ENCODE data around the gene OBP2A. TPM values are rescaled to one million over a fixed set of nuclear protein-coding genes. Genes with fewer than 3 reads are reported as not detected.

OBP2A gene
- total and polyA plus RNA-seq, 12 donors, result not detected

GRCh38 chr9:135508211-135508820, 37.6 kb upstream of the OBP2A start:
- Histone ChIP-seq H3K4me1 (replicated peaks in 1 of 2) (no peaks in the 10 kb centered on the region), H3K36me3 (replicated peaks in 1 of 2) (peaks cover 0 to 11% of the 10 kb centered on the region in 2 donors), H3K27me3 (no peaks in the 10 kb centered on the region), H3K4me3 (no peak overlapping the region), H3K9me3 (replicated peaks in 1 of 3) (no peaks in the 10 kb centered on the region), H3K27ac (no peak overlapping the region)
- intact Hi-C loops (cut with DNase I), result loop anchor here in 1 of 2 donors (5.0 kb wide), 1 partner anchor 36 kb away; no protein-coding TSS in a partner anchor
- WGBS, 4 donors, result 90 to 96% (median 93%) methylated on average over 9 of the region's 9 CpGs
- no peak for TF ChIP-seq POLR2A (IDR thresholded peaks at IDR 0.05)
- no peak for TF ChIP-seq CTCF (IDR thresholded peaks at IDR 0.05)
- peak in 4 of 7 donors; percentile 3 to 33 (median 9) for DNase-seq

GRCh38 chr9:135509458-135509857, 36.5 kb upstream of the OBP2A start:
- H3K4me3 ChIP-seq, result no peak overlapping the region
- intact Hi-C loops (cut with DNase I), result loop anchor here in 1 of 2 donors (5.0 kb wide), 1 partner anchor 37 kb away; no protein-coding TSS in a partner anchor
- WGBS, 4 donors, result 77 to 83% (median 79%) methylated on average over 2 of the region's 2 CpGs

GRCh38 chr9:135512241-135512603, 33.7 kb upstream of the OBP2A start:
- no peak overlapping the region for H3K4me3 ChIP-seq

More at GRCh38 chr9:135509458-135509857, 36.5 kb upstream of the OBP2A start:
- Histone ChIP-seq H3K4me1 (replicated peaks in 1 of 2) (no peaks in the 10 kb centered on the region), H3K36me3 (replicated peaks in 1 of 2) (peaks cover 0 to under 1% of the 10 kb centered on the region in 2 donors), H3K9me3 (replicated peaks in 1 of 3) (no peaks in the 10 kb centered on the region), H3K27ac (no peak overlapping the region), H3K27me3 (no peaks in the 10 kb centered on the region)
- TF ChIP-seq POLR2A (IDR thresholded peaks at IDR 0.05), result no peak
- TF ChIP-seq CTCF (IDR thresholded peaks at IDR 0.05), result no peak
- no peak for DNase-seq

GRCh38 chr9:135512904-135513303, 33.0 kb upstream of the OBP2A start:
- peak in 2 of 7 donors; percentile 7 to 16 for DNase-seq
- Histone ChIP-seq H3K27me3 (no peaks in the 10 kb centered on the region), H3K36me3 (replicated peaks in 1 of 2) (no peaks in the 10 kb centered on the region), H3K4me1 (replicated peaks in 1 of 2) (no peaks in the 10 kb centered on the region), H3K4me3 (no peak overlapping the region), H3K9me3 (replicated peaks in 1 of 3) (no peaks in the 10 kb centered on the region), H3K27ac (no peak overlapping the region)
- no peak for TF ChIP-seq POLR2A (IDR thresholded peaks at IDR 0.05)
- TF ChIP-seq CTCF (IDR thresholded peaks at IDR 0.05), result no peak
- intact Hi-C loops (cut with DNase I), result no loop called here
- WGBS, 4 donors, result 47 to 52% (median 50%) methylated on average over 6 to 7 of the region's 7 CpGs

More at GRCh38 chr9:135512241-135512603, 33.7 kb upstream of the OBP2A start:
- intact Hi-C loops (cut with DNase I), result no loop called here
- TF ChIP-seq POLR2A (IDR thresholded peaks at IDR 0.05) (no peak), CTCF (IDR thresholded peaks at IDR 0.05) (no peak)
- no peaks in the 10 kb centered on the region for H3K4me1 ChIP-seq (replicated peaks in 1 of 2)
- H3K27ac ChIP-seq, result no peak overlapping the region
- H3K9me3 ChIP-seq (replicated peaks in 1 of 3), result no peaks in the 10 kb centered on the region
- H3K27me3 ChIP-seq, result no peaks in the 10 kb centered on the region
- 79 to 88% (median 85%) methylated on average over 10 of the region's 10 CpGs for WGBS, 4 donors
- no peaks in the 10 kb centered on the region for H3K36me3 ChIP-seq (replicated peaks in 1 of 2)
- no peak for DNase-seq

Data from adrenal gland (tissue), 12 donors.